H1 (cell line): ENCODE measurements around the gene EFR3B. TPM values are rescaled to one million over a fixed set of nuclear protein-coding genes. Genes with fewer than 3 reads are reported as not detected.

Experiments used
- CTCF ChIA-PET: fragments of 300-600 bp; sonication (Branson Sonifier 250); formaldehyde crosslinking; loops from one replicate; lab custom pipeline; 2021; ENCODE audit not compliant: partially characterized antibody; lab: Charles Lee
- POLR2A ChIA-PET: fragments of 300-600 bp; sonication (Branson Sonifier 250); formaldehyde crosslinking; loops from one replicate; lab custom pipeline; 2021; ENCODE audit warnings: inconsistent platforms; ENCODE audit not compliant: partially characterized antibody; lab: Charles Lee
- DNase-seq, 2 experiments: peaks; one replicate each; pipeline versions ENCODE4 v3.0.0 to v3.0.0-alpha.2; 2010 to 2022; ENCODE audit warnings: low spot score in 2 of 2, low read depth in 1 of 2, mixed read lengths in 1 of 2
- FAIRE-seq: peaks from 2 replicates; lab custom pipeline; 2011; peaks lifted over from hg19 to GRCh38; lab: Jason Lieb, UNC
- H2AFZ ChIP-seq: 2 replicates; pipeline ENCODE4 v1.8.1; 2012; ENCODE audit warnings: low read length, inconsistent platforms
- H2AK5ac ChIP-seq: 2 replicates; pipeline ENCODE4 v1.6.1; 2013; ENCODE audit warnings: low read depth, low read length
- H2BK120ac ChIP-seq: replicated peaks from 2 replicates; pipeline ENCODE3; 2013; ENCODE audit warnings: low read depth, low read length, inconsistent platforms
- H2BK12ac ChIP-seq: 2 replicates; pipeline ENCODE4 v1.6.1; 2013; ENCODE audit warnings: low read depth, low read length
- H2BK15ac ChIP-seq: 2 replicates; pipeline ENCODE4 v1.6.1; 2013; ENCODE audit warnings: low read length
- H2BK20ac ChIP-seq: 2 replicates; pipeline ENCODE4 v1.6.1; 2013; ENCODE audit warnings: low read length
- H2BK5ac ChIP-seq: 2 replicates; pipeline ENCODE4 v1.6.1; 2013; ENCODE audit warnings: low read depth, low read length
- H3K14ac ChIP-seq: 2 replicates; pipeline ENCODE4 v1.6.1; 2013; ENCODE audit warnings: inconsistent platforms; ENCODE audit not compliant: insufficient read length
- H3K18ac ChIP-seq: 2 replicates; pipeline ENCODE4 v1.6.1; 2013; ENCODE audit warnings: low read length; ENCODE audit errors: extremely low read depth
- H3K23ac ChIP-seq: 2 replicates; pipeline ENCODE4 v1.6.1; 2013; ENCODE audit warnings: inconsistent platforms; ENCODE audit not compliant: insufficient read length
- H3K23me2 ChIP-seq: 2 replicates; pipeline ENCODE4 v1.6.1; 2013; ENCODE audit warnings: low read depth, low read length
- H3K27ac ChIP-seq: 2 replicates; pipeline ENCODE4 v1.6.1; 2011; ENCODE audit warnings: low read depth, low read length, inconsistent platforms
- H3K27me3 ChIP-seq, 4 experiments: replicated peaks in 1 of 4; 1 replicate in 1 of 4; 2 replicates in 3 of 4; pipeline versions ENCODE4 v1.6.1 to v1.8.1; 2011 to 2013; ENCODE audit warnings: low read length in 3 of 4, mild to moderate bottlenecking in 3 of 4, inconsistent platforms in 2 of 4, mixed read lengths in 2 of 4, moderate library complexity in 1 of 4; ENCODE audit not compliant: control insufficient read depth in 3 of 4, insufficient read depth in 3 of 4; ENCODE audit errors: extremely low read depth in 1 of 4
- H3K36me3 ChIP-seq, 4 experiments: 2 replicates each; pipeline versions ENCODE4 v1.6.1 to v1.8.1; 2011 to 2013; ENCODE audit warnings: mild to moderate bottlenecking in 4 of 4, low read length in 3 of 4, moderate library complexity in 2 of 4, control low read depth in 1 of 4, inconsistent platforms in 1 of 4; ENCODE audit not compliant: insufficient read depth in 4 of 4, control insufficient read depth in 2 of 4
- H3K4ac ChIP-seq: replicated peaks from 2 replicates; pipeline ENCODE3; 2013; ENCODE audit warnings: low read length, low read depth, mixed read lengths, inconsistent platforms; ENCODE audit not compliant: insufficient read length
- H3K4me1 ChIP-seq, 4 experiments: replicated peaks in 1 of 4; 1 replicate in 1 of 4; 2 replicates in 3 of 4; pipeline versions ENCODE4 v1.6.1 to v1.8.1; 2011 to 2013; ENCODE audit warnings: low read length in 3 of 4, inconsistent platforms in 2 of 4, mixed read lengths in 1 of 4; ENCODE audit not compliant: insufficient read depth in 4 of 4, control insufficient read depth in 3 of 4
- H3K4me2 ChIP-seq, 2 experiments: 2 replicates each; pipeline versions ENCODE4 v1.6.1 to v1.8.1; 2011 to 2013; ENCODE audit warnings: low read depth in 2 of 2, low read length in 2 of 2, control low read depth in 1 of 2, inconsistent platforms in 1 of 2, mild to moderate bottlenecking in 1 of 2; ENCODE audit not compliant: insufficient read depth in 1 of 2
- H3K4me3 ChIP-seq, 4 experiments: fragments of 200-600, 300-600 bp in 1 of 4; sonication (generic), shearing (Covaris generic), sonication (Bioruptor Twin) in 1 of 4; 2 replicates each; pipeline versions ENCODE4 v1.5.1 to v1.8.1; 2011 to 2016; ENCODE audit warnings: low read length in 4 of 4, low read depth in 3 of 4, control low read depth in 2 of 4, inconsistent platforms in 2 of 4, mild to moderate bottlenecking in 2 of 4, mixed read lengths in 1 of 4, moderate library complexity in 1 of 4; ENCODE audit not compliant: insufficient read depth in 2 of 4; ENCODE audit errors: extremely low read depth in 1 of 4
- H3K56ac ChIP-seq: replicated peaks from 2 replicates; pipeline ENCODE3; 2013; ENCODE audit warnings: low read depth, mild to moderate bottlenecking, mixed read lengths, low read length, inconsistent platforms; ENCODE audit not compliant: insufficient read length
- H3K79me1 ChIP-seq: 2 replicates; pipeline ENCODE4 v1.6.1; 2013; ENCODE audit warnings: low read depth, low read length, control low read depth
- H3K79me2 ChIP-seq, 2 experiments: 2 replicates each; pipeline versions ENCODE4 v1.6.1 to v1.8.1; 2012 to 2013; ENCODE audit warnings: low read length in 2 of 2, mild to moderate bottlenecking in 2 of 2, inconsistent platforms in 1 of 2; ENCODE audit not compliant: insufficient read depth in 2 of 2, control insufficient read depth in 1 of 2
- H3K9ac ChIP-seq, 4 experiments: replicated peaks in 1 of 4; 1 replicate in 1 of 4; 2 replicates in 3 of 4; pipeline versions ENCODE4 v1.6.1 to v1.8.1; 2011 to 2013; ENCODE audit warnings: low read depth in 3 of 4, low read length in 3 of 4, control low read depth in 2 of 4, mild to moderate bottlenecking in 2 of 4, moderate library complexity in 2 of 4, inconsistent platforms in 1 of 4; ENCODE audit errors: extremely low read depth in 1 of 4
- H3K9me3 ChIP-seq, 2 experiments: 2 replicates each; pipeline versions ENCODE4 v1.6.1 to v1.8.1; 2012 to 2013; ENCODE audit warnings: mild to moderate bottlenecking in 2 of 2, moderate library complexity in 2 of 2, control low read depth in 1 of 2, inconsistent platforms in 1 of 2, low read depth in 1 of 2, low read length in 1 of 2, mixed read lengths in 1 of 2; ENCODE audit not compliant: insufficient read depth in 2 of 2
- H4K20me1 ChIP-seq, 2 experiments: replicated peaks in 1 of 2; 2 replicates each; pipeline versions ENCODE3 to v1.8.1; 2011 to 2013; ENCODE audit warnings: inconsistent platforms in 2 of 2, low read length in 2 of 2, mild to moderate bottlenecking in 1 of 2; ENCODE audit not compliant: insufficient read depth in 2 of 2, control insufficient read depth in 1 of 2
- H4K5ac ChIP-seq: 2 replicates; pipeline ENCODE4 v1.6.1; 2013; ENCODE audit warnings: low read length, low read depth, mixed read lengths, inconsistent platforms; ENCODE audit not compliant: insufficient read length
- H4K8ac ChIP-seq: 2 replicates; pipeline ENCODE4 v1.8.0; 2013; ENCODE audit warnings: mild to moderate bottlenecking, moderate library complexity, low read length, inconsistent platforms; ENCODE audit not compliant: insufficient read depth; ENCODE audit errors: extremely low read depth
- H4K91ac ChIP-seq: replicated peaks from 2 replicates; pipeline ENCODE3; 2013; ENCODE audit warnings: low read length, mixed read lengths, inconsistent platforms; ENCODE audit not compliant: insufficient read length
- RNF2 ChIP-seq: fragments of 200-900, 300-1000 bp; sonication (generic); IDR thresholded peaks from 2 replicates; pipeline ENCODE4 v1.7.1; 2016; ENCODE audit warnings: borderline replicate concordance, low read depth, mild to moderate bottlenecking, antibody characterized with exemption, low read length; ENCODE audit not compliant: poor library complexity, severe bottlenecking; ENCODE audit errors: missing control alignments
- SUZ12 ChIP-seq: fragments of 200-600 bp; sonication (generic); IDR thresholded peaks from 2 replicates; pipeline ENCODE4 v1.6.1; 2012; ENCODE audit warnings: mild to moderate bottlenecking, inconsistent platforms, low read length, moderate library complexity, mixed read lengths
- USF2 ChIP-seq: IDR thresholded peaks from 2 replicates; pipeline ENCODE4 v1.6.1; 2011; ENCODE audit warnings: low read length, improper control_type of control experiment
- WGBS, 2 experiments: shearing (Covaris generic) in 1 of 2; methylation state at CpG; one replicate each; pipeline versions ENCODE4 v1.1.6 to v1.1.7; 2013 to 2015; ENCODE audit warnings: low lambda C conversion rate in 2 of 2, mixed read lengths in 2 of 2, inconsistent platforms in 1 of 2, low coverage in 1 of 2, missing lambda C conversion rate in 1 of 2; ENCODE audit not compliant: insufficient replicate concordance in 2 of 2, insufficient coverage in 1 of 2, insufficient read length in 1 of 2; ENCODE audit errors: extremely low coverage in 1 of 2, missing lambda C conversion rate in 1 of 2; 5-methylcytosine and 5-hydroxymethylcytosine counted together
- polyA plus RNA-seq, 7 experiments: library from polyadenylated mRNA; depleted of rRNA in 3 of 7; stranded (reverse) in 5 of 7; unstranded in 2 of 7; fragments of >200 nt in 5 of 7; fragments of 200-250 nt in 2 of 7; gene quantifications; 1 replicate in 5 of 7; 2 replicates in 1 of 7; 4 replicates in 1 of 7; pipeline versions ENCODE4 v1.2.1 to v1.2.3, GENCODE V29; 2011 to 2013; ENCODE audit warnings: missing spikeins in 2 of 7, mixed read lengths in 2 of 7
- total RNA-seq: library from RNA; stranded (reverse); fragmentation: NEBNext Ultra II Directional; extraction: Animal tissue kit (Norgen Biotek cat#: 25700); gene quantifications from 2 replicates; pipeline ENCODE4 v1.2.1, GENCODE V29; 2021

The EFR3B gene
- total and polyA plus RNA-seq, 2 of the 8 experiments (the other 6 are each of a cell fraction or from before 2014, with no cell fraction given): 3.4 to 9.6 TPM

- DNase-seq (peak in 1 of 2 experiments; percentile 55), FAIRE-seq (no peak)
- Histone ChIP-seq H2BK120ac (no peak overlapping the region), H3K27ac (no peak overlapping the region), H2BK12ac (0 out of 2 replicates have a peak overlapping the region, but pooled peaks have one; percentile 22), H2BK5ac (no peak overlapping the region; the same call in 1 of the 2 replicates), H3K4me1 (peaks cover 0 to 10% (median 5%) of the 10 kb centered on the region in 4 experiments; a peak in 5 of 7 replicates), H2AFZ (no peak overlapping the region), H3K56ac (no peak overlapping the region), H3K79me1 (peaks cover 2% of the 10 kb centered on the region; the same call in 1 of the 2 replicates), H3K14ac (no peak overlapping the region), H2BK15ac (peak overlapping the region; percentile 10; the same call in 1 of the 2 replicates), H3K36me3 (no peaks in the 10 kb centered on the region), H3K4ac (peak overlapping the region; percentile 47), H2AK5ac (no peak overlapping the region; the same call in 1 of the 2 replicates), H3K4me3 (peak overlapping the region; percentile 38 to 98 (median 70); a peak in 7 of 8 replicates), H3K4me2 (peak overlapping the region; percentile 99 to 100), H3K23me2 (peaks cover 16% of the 10 kb centered on the region), H3K79me2 (no peaks in the 10 kb centered on the region), H3K23ac (no peak overlapping the region), H4K91ac (no peak overlapping the region), H3K9ac (peak overlapping the region in 1 of 4 experiments; percentile 22; a peak in 2 of 7 replicates), H4K20me1 (peaks cover 0 to 10% of the 10 kb centered on the region in 2 experiments), H4K5ac (no peak overlapping the region), H3K9me3 (no peaks in the 10 kb centered on the region), H3K18ac (peak overlapping the region; percentile 71), H2BK20ac (no peak overlapping the region), H3K27me3 (peaks cover 0 to 16% (median 12%) of the 10 kb centered on the region in 4 experiments; a peak in 6 of 7 replicates)
- ChIA-PET POLR2A (interaction anchor here (0.7 to 0.9 kb wide), 3 partner anchors 9 to 21 kb away, joined by 3 read pairs; no protein-coding TSS in a partner anchor), CTCF (interaction anchor here (0.8 to 2.3 kb wide), 5 partner anchors 10 to 213 kb away, joined by 3 to 8 read pairs (median 3); no protein-coding TSS in a partner anchor)
- 16% methylated on average over 8 of the region's 8 CpGs; no CpG with 5 or more reads in 1 of the 2 experiments for WGBS, 2 experiments
- TF ChIP-seq SUZ12 (peak; percentile 16; the same call in 1 of the 2 replicates), USF2 (no peak), RNF2 (peak; percentile 22)
- TF ChIP-seq, all 59 proteins: peak for 2
- peak overlapping the region; percentile 7; the same call in 1 of the 2 replicates for H4K8ac ChIP-seq
Observed at GRCh38 chr2:25043241-25043867, 1.5 kb downstream of the EFR3B start.
